RWPE1 (cell line): ENCODE measurements around the gene PDK2.

ENCODE experiments used
- CTCF ChIA-PET: fragments of 350-600 bp; sonication (Branson Sonifier 250); formaldehyde crosslinking; extraction: SDS; loops from one replicate; lab custom pipeline; 2021; lab: Yijun Ruan, JAX
- POLR2A ChIA-PET: fragments of 400-600 bp; formaldehyde crosslinking; extraction: SDS; loops from one replicate; lab custom pipeline; 2020; ENCODE audit warnings: antibody characterized with exemption; ENCODE audit not compliant: low non-redundant PET; lab: Yijun Ruan, JAX
- DNase-seq: peaks from one replicate; pipeline ENCODE4 v3.0.0; 2012; ENCODE audit warnings: low spot score
- H3K27ac ChIP-seq: fragments of 450-650 bp; 2 replicates; pipeline ENCODE4 v1.5.1; 2017
- TF ChIP-seq, protein P1 (sequence below): fragments of 450-650 bp; conservative IDR thresholded peaks from 2 replicates; pipeline ENCODE4 v1.5.1; 2017; ENCODE audit warnings: low read depth, mild to moderate bottlenecking

PDK2 gene

DNA sequence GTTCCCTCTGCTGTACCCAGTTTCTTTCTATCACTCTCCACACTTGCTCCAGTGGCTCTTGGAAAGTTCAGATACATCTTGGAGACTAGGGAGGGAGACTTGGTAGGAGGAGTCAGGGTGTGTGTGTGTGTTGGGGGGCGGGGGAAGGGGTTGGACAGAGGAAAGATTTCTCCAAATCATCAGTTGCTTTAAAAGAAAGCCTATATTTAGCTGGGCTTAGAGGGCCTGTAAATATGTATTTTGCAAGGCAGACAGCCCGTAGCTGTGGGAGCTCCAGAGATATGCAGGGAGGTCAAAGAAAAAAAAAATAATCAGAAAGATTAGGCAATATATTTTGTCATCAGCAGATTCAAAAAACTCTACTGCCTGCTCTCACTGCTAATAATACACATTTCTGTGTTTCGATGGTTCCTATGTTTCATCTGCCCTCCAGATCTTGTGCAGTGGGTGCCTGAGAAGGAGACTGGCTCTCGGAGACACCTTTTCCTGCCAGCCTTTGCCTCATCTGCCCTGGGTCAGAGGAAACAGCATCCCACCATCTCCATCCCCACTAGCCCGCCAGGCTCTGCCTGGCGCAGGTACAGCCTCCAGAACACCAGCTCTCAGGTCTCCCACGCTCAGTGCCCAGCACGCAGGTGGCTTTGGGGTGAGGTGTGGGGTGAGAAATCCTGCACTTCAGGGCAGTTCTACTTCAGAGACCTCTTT is 60.1 kb downstream of the PDK2 start:
- TF ChIP-seq, protein P1, sequence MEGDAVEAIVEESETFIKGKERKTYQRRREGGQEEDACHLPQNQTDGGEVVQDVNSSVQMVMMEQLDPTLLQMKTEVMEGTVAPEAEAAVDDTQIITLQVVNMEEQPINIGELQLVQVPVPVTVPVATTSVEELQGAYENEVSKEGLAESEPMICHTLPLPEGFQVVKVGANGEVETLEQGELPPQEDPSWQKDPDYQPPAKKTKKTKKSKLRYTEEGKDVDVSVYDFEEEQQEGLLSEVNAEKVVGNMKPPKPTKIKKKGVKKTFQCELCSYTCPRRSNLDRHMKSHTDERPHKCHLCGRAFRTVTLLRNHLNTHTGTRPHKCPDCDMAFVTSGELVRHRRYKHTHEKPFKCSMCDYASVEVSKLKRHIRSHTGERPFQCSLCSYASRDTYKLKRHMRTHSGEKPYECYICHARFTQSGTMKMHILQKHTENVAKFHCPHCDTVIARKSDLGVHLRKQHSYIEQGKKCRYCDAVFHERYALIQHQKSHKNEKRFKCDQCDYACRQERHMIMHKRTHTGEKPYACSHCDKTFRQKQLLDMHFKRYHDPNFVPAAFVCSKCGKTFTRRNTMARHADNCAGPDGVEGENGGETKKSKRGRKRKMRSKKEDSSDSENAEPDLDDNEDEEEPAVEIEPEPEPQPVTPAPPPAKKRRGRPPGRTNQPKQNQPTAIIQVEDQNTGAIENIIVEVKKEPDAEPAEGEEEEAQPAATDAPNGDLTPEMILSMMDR = no peak
- ChIA-PET POLR2A (no interaction called here), CTCF (no interaction called here)
- peak overlapping the region; percentile 98 for H3K27ac ChIP-seq
- no peak for DNase-seq

DNA sequence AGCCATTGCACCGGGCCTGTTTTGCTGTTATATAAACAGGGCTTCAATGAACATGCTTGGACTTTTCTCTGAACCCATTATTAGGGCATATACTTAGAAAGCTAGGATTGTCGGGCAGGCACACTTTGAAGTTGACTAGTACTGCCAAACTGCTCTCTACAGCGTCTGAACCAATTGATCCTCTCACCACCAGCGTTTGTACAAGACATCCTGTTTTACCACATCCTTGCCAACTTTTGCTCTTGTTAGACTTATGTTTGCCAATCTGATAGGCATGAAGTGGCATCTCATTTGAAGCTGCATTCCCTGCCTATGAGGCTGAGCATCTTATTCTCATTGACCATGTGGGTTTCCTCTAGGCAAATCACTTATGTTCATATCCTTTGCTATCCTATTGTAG is 62.7 kb downstream of the PDK2 start:
- POLR2A ChIA-PET = no interaction called here

DNA sequence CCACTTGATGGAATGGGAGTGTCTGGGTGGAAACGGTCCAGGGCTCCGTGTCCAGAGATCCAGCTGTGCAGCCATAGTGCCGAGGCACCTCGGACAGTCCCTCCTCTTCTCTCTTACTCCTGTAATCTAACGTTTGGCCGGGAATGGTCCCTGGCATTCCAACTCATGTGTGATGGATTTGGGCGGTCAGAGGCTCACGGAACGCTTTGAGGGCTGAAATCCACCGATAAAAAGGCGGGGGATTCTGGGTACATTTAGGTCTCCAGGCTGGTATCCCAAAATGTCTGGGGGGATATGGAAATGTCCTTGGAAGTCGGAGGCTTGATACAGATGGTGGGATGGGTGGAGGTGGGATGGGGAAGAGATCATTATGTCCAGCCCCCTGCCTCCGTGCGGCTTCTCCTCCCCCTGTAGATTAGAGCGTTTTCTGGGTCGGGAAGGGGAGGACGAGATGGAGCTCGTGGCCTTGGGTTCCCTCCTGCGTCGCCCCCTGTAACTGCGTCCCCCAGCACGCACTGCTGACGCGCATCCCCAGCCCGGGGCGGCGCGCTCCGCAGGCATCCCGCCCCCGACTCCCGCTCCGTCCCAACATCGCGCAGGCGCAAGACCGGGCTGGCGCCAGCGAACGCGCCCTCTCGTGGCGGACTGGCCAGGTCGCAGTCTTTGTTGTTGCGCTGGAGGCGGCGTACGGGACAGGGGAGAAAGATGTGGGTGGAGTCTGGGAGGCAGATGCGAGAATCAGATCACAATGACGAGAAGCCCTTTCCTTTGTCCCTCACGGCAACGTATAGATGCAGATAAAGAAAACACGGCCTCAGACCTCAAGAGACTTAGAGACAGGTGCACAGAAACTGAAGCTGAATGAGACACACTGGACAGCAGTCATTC is 66.1 kb downstream of the PDK2 start:
- peak; percentile 99 for DNase-seq
- ChIA-PET POLR2A (no interaction called here), CTCF (interaction anchor here (0.5 to 2.6 kb wide), 19 partner anchors 8 to 1956 kb away, joined by 3 to 20 read pairs (median 4); partner anchors contain the start of genes PDK2, PPP1R9B and SPOP)
- TF ChIP-seq, protein P1 = peak; percentile 98
- peak overlapping the region; percentile 69 for H3K27ac ChIP-seq

More for the DNA sequence above, 62.7 kb downstream of the PDK2 start:
- no peak for DNase-seq
- CTCF ChIA-PET = no interaction called here
- TF ChIP-seq, protein P1 = no peak
- H3K27ac ChIP-seq = no peak overlapping the region
